HG03565 (cell line): ENCODE measurements around the gene NCL.
"Not testable (repeated sequence)": the region's sequence is repeated elsewhere in the genome, so short reads cannot be mapped to it uniquely, and the experiment has no call there.

Source experiments
- ATAC-seq: cut with Tn5 transposase; IDR thresholded peaks from one replicate; pipeline ENCODE4 v1.9.1; 2021; ENCODE audit warnings: mild to moderate bottlenecking, moderate library complexity; ENCODE audit not compliant: unreplicated experiment

NCL gene

GRCh38 chr2:231407686-231408085 lies 56.6 kb downstream of the NCL start:
- not testable (repeated sequence) for ATAC-seq

GRCh38 chr2:231405601-231406367 lies 58.5 kb downstream of the NCL start:
- ATAC-seq = not testable (repeated sequence)

DNA sequence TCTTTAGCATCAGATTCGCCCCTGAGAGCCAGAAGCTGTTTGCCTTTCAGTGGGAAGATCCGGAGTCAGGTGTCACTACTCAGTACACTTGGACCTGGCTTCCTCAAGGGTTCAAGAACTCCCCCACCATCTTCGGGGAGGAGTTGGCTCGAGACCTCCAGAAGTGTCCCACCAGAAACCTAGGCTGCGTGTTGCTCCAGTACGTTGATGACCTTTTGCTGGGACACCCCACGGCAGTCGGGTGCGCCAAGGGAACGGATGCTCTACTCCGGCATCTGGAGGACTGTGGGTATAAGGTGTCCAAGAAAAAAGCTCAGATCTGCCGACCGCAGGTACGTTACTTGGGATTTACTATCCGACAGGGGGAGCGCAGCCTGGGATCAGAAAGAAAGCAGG lies 60.1 kb downstream of the NCL start:
- not testable (repeated sequence) for ATAC-seq
